ENCODE measurements around the gene LYST. TPM values are rescaled to one million over a fixed set of nuclear protein-coding genes. Genes with fewer than 3 reads are reported as not detected.

LYST gene
- total RNA-seq, 4 donors from 2014 or later: 27.8 to 128 (median 41.3) TPM

DNA sequence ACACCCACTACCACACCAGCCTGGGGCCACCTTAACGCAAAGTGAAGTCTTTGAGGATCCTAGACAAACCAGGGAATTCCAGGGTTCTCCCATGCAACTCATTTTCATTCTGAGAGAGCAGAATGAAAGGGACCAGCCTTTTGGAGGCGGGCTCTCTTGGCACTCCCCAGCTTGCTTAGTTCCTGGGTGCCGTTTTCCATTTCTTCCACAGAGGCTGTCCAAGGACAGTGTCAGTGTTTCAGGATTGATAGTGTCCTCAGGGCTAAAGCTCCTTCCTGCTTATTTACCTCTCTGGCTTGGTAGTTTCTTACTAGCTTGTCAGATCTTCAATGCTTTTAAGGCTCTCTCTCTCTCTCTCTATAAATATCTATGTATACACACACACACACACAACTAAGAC, 187.1 kb downstream of the LYST start:
- TF ChIP-seq, protein P1, sequence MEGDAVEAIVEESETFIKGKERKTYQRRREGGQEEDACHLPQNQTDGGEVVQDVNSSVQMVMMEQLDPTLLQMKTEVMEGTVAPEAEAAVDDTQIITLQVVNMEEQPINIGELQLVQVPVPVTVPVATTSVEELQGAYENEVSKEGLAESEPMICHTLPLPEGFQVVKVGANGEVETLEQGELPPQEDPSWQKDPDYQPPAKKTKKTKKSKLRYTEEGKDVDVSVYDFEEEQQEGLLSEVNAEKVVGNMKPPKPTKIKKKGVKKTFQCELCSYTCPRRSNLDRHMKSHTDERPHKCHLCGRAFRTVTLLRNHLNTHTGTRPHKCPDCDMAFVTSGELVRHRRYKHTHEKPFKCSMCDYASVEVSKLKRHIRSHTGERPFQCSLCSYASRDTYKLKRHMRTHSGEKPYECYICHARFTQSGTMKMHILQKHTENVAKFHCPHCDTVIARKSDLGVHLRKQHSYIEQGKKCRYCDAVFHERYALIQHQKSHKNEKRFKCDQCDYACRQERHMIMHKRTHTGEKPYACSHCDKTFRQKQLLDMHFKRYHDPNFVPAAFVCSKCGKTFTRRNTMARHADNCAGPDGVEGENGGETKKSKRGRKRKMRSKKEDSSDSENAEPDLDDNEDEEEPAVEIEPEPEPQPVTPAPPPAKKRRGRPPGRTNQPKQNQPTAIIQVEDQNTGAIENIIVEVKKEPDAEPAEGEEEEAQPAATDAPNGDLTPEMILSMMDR (IDR thresholded peaks at IDR 0.05): no peak
- DNase-seq (ENCODE audit: low spot score) (no peak), ATAC-seq (ENCODE audit: low FRiP score) (no peak)

DNA sequence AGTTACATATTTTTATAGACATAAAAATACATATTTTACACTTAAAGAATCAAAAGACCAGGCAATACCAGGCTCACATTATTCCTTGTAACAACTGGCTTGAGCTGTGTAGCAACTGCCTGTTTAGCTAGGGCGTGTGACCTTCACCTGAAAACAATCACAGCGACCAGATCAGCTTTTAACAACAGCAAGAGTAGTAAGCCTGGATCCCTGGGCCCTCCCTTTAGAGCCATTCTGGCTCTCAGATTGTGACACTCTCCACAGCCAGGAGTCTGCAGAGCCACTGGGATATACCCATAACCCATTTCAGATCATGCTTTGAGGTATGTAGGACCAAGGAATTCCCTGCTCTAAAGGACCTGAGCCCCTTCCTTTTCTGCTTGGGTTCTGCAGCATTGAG, 187.7 kb downstream of the LYST start:
- DNase-seq (ENCODE audit: low spot score): no peak
- TF ChIP-seq, protein P1 (IDR thresholded peaks at IDR 0.05): no peak
- ATAC-seq (ENCODE audit: low FRiP score): no peak

DNA sequence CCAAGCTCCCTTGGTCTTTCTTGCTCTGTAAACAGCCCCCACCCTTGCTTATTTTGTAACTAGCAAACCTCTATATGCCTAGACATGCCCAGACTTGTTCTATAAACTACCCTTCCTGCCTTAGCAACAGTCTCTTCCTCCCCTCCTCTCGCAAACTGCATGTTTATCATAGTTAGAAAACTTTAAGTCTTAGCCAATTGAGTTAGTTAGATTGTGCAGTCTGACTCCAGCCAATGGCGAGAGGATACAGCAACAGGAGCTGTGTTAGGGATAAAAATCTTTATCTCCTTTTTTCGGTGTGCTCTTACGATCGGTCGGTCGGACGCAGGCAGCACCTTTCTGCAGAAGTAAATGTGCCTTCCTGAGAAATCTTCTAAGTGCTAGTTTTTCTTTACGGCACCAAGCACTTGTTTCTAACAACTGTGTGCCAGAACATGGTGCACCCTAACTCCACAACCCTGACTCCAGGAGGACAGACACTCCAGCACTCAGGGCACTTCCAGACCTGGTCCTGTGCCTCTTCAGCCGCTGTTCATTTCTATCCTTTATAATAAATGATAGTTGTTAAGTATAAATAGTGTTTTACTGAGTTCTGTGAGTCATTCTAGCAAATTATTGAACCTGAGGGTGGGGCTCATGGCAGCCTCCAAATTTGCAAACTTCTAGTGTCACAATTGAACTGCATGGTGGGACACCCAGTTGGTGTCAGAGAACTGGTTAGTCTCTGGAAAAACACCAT, 191.4 kb downstream of the LYST start:
- TF ChIP-seq, protein P1 (IDR thresholded peaks at IDR 0.05): no peak
- no peak for ATAC-seq (ENCODE audit: low FRiP score)
- no peak for DNase-seq (ENCODE audit: low spot score)

DNA sequence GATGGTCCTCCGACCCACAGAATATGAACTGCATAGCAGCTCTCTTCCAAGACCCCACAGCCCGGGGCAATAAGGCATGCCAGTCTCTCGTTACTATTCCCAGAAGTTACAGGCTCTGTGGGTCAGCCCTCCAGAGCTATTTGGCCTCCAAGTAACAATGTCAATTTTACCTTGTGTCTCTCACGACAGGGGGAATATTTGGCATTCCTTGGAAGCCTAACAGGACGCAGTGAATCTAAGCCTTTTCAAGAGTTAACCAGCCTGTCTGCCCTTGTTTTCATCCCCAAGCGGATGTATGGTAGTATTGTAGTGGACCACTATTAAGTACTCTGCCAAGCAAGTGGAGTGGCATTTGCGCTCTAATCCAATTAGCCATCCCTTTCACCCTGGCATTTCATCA, 192.7 kb downstream of the LYST start:
- DNase-seq (ENCODE audit: low spot score) (no peak), ATAC-seq (ENCODE audit: low FRiP score) (no peak)
- TF ChIP-seq, protein P1 (IDR thresholded peaks at IDR 0.05): no peak

DNA sequence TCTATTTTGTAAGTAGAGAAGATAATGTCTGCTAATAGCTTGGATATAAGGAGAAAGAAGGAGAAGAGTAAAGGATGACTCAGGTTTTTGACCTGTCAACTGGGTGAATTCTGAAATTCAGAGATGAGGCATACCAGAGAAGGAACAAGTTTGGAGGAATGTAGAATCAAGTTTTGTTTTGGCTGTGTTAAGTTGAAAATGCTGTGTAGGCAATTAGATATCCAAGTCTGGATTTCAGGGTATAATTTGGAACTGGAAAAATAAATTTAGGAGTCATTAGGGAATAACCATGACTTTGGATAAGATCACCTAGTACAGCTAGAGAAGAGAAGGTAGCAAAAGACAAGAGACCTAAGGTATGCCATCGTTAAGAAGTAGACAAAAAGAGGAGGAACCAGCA, 194.7 kb downstream of the LYST start:
- no peak for ATAC-seq (ENCODE audit: low FRiP score)
- TF ChIP-seq, protein P1 (IDR thresholded peaks at IDR 0.05): no peak

DNA sequence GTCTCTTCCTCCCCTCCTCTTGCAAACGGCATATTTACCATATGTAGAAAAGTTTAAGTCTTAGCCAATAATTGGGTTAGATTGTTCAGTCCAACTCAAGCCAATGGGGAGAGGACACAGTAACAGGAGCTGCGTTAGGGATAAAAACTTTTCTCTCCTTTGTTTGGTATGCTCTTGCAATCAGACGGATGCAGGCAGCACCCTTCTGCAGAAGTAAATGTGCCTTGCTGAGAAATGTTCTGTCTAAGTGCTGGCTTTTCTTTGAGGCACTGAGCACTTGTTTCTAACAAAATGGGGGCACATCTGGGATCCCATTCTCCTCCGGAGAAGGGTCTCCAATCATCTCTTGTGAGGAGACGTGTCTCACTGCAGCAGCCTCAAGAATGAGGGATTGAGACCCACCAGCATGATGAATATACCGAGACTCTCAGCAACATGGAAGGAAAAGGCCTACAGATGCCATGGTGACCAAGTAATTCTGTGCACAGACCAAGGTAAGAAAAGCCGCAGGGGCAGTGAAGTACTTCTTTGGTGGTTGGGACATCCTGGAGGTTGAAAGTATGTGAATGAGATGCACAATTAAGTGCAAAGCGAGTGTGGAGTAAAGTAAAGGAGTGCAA, 196.4 kb downstream of the LYST start:
- no peak for DNase-seq (ENCODE audit: low spot score)
- ATAC-seq (ENCODE audit: low FRiP score): no peak
- TF ChIP-seq, protein P1 (IDR thresholded peaks at IDR 0.05): no peak

More for the DNA sequence above, 194.7 kb downstream of the LYST start:
- DNase-seq (ENCODE audit: low spot score): no peak

DNA sequence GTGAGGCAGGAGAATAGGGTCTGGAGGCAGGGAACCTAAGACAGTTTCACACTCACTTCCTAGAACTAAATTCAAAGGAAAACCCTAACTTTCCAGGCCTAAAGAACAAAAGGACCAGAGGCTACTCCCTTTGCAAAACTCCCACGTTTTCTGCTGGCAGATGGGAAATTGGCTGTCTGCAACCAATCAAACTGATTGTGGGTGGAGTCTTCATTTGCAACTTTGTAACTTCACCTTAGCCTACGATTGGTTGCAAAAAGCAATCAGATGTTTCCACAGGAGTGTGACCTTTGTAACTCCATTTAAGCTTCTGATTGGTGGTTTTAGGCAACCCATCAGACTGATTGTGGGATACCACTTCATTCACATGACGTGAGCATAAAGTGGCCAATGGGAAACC, 197.4 kb downstream of the LYST start:
- ATAC-seq (ENCODE audit: low FRiP score): no peak
- DNase-seq (ENCODE audit: low spot score): no peak
- TF ChIP-seq, protein P1 (IDR thresholded peaks at IDR 0.05): no peak
